Spleen (tissue), 7 donors: ENCODE data around the gene HECTD1.

ENCODE experiments used
- POLR2A ChIP-seq, 3 donors: fragments of 450-650 bp; IDR thresholded peaks; one replicate each; pipeline ENCODE4 v1.5.1; 2017; ENCODE audit warnings: antibody characterized with exemption in 3 of 3, mild to moderate bottlenecking in 1 of 3
- POLR2AphosphoS5 ChIP-seq, 3 donors: sonication (generic); formaldehyde crosslinking; IDR thresholded peaks; one replicate each; pipeline ENCODE4 v1.5.1; 2017; ENCODE audit warnings: antibody characterized with exemption in 3 of 3
- TF ChIP-seq, protein P1 (sequence below), 11 experiments: fragments of 200-600 bp in 7 of 11; fragments of 450-650 bp in 4 of 11; sonication (generic) in 4 of 11; IDR thresholded peaks in 8 of 11; conservative IDR thresholded peaks in 3 of 11; 1 replicate in 7 of 11; 2 replicates in 4 of 11; pipeline versions ENCODE4 v1.4.0 to v1.8.0; 2016 to 2021; ENCODE audit warnings: antibody characterized with exemption in 11 of 11, inconsistent platforms in 4 of 11, mild to moderate bottlenecking in 1 of 11
- donor health status: DM: no; HTN: no; CAD: no; lungs with moderate emphysema.
- donor health status: DM: no; HTN: no; CAD: no.
- donor health status: DM: no; HTN: no; CAD: no.

- TF ChIP-seq, protein P1, sequence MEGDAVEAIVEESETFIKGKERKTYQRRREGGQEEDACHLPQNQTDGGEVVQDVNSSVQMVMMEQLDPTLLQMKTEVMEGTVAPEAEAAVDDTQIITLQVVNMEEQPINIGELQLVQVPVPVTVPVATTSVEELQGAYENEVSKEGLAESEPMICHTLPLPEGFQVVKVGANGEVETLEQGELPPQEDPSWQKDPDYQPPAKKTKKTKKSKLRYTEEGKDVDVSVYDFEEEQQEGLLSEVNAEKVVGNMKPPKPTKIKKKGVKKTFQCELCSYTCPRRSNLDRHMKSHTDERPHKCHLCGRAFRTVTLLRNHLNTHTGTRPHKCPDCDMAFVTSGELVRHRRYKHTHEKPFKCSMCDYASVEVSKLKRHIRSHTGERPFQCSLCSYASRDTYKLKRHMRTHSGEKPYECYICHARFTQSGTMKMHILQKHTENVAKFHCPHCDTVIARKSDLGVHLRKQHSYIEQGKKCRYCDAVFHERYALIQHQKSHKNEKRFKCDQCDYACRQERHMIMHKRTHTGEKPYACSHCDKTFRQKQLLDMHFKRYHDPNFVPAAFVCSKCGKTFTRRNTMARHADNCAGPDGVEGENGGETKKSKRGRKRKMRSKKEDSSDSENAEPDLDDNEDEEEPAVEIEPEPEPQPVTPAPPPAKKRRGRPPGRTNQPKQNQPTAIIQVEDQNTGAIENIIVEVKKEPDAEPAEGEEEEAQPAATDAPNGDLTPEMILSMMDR (IDR thresholded peaks at IDR 0.05 in 8 of 11, conservative IDR thresholded peaks at IDR 0.05 in 3 of 11) = no peak
- TF ChIP-seq POLR2AphosphoS5 (IDR thresholded peaks at IDR 0.05) (no peak), POLR2A (IDR thresholded peaks at IDR 0.05) (no peak)
These were observed 138.2 kb downstream of the HECTD1 start for GRCh38 chr14:31069343-31069742.
